Peyer's patch (tissue), 4 donors: ENCODE results near the gene LDLRAP1.

Experiments
- POLR2A ChIP-seq, 2 donors: fragments of 450-650 bp; IDR thresholded peaks; one replicate each; pipeline ENCODE4 v1.5.1; 2017; ENCODE audit warnings: antibody characterized with exemption in 2 of 2, mild to moderate bottlenecking in 2 of 2, moderate library complexity in 2 of 2
- TF ChIP-seq, protein P1 (sequence below), 6 experiments: fragments of 450-650 bp in 4 of 6; fragments of 200-600 bp in 2 of 6; sonication (generic) in 1 of 6; IDR thresholded peaks; one replicate each; pipeline ENCODE4 v1.5.1; 2017 to 2019; ENCODE audit warnings: antibody characterized with exemption in 6 of 6, mild to moderate bottlenecking in 3 of 6, moderate library complexity in 1 of 6

- TF ChIP-seq, protein P1, sequence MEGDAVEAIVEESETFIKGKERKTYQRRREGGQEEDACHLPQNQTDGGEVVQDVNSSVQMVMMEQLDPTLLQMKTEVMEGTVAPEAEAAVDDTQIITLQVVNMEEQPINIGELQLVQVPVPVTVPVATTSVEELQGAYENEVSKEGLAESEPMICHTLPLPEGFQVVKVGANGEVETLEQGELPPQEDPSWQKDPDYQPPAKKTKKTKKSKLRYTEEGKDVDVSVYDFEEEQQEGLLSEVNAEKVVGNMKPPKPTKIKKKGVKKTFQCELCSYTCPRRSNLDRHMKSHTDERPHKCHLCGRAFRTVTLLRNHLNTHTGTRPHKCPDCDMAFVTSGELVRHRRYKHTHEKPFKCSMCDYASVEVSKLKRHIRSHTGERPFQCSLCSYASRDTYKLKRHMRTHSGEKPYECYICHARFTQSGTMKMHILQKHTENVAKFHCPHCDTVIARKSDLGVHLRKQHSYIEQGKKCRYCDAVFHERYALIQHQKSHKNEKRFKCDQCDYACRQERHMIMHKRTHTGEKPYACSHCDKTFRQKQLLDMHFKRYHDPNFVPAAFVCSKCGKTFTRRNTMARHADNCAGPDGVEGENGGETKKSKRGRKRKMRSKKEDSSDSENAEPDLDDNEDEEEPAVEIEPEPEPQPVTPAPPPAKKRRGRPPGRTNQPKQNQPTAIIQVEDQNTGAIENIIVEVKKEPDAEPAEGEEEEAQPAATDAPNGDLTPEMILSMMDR (IDR thresholded peaks at IDR 0.05): no peak
- TF ChIP-seq POLR2A (IDR thresholded peaks at IDR 0.05): no peak
Measured at GRCh38 chr1:25559031-25559430, 15.6 kb downstream of the LDLRAP1 start.
